GM19438 (cell line): ENCODE results near the gene CCDC27.

ENCODE experiments used
- ATAC-seq: cut with Tn5 transposase; IDR thresholded peaks from one replicate; pipeline ENCODE4 v1.9.1; 2021; ENCODE audit warnings: low read depth; ENCODE audit not compliant: unreplicated experiment

The CCDC27 gene

DNA sequence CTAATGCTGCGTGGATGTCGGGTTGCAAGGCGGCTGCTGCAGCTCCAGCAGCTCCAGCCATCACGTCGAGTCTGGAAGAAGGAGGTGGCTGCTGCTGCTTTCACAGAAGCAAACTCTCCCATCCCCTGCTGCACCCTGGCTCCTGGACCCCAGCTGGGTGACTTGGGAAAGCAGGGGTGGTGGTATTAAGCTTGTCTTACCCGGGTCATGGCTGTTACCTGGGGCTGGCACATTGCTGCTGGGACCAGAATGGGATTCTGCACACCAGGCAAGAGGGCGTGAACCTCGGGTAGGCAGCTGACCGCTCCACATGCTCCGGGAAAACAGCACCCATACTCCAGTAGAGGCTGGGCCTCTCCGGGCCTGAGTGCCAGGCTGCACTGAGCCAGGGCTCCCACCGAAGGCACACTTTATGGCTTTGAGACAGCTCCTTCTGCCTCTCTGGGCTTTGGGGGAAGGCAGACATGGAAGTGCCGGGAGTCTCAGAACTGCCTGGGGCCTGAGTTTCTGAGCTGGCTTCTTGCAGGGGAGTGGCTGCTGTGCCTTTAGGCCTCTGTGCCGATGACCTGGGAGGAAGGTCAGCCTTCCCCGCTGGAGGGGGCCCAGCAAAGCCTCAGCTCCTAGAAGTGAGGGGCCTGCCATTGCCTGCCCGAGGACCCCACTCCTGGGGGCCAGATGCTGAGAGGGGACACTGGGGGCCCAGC is 21.5 kb downstream of the CCDC27 start:
- ATAC-seq: no peak

DNA sequence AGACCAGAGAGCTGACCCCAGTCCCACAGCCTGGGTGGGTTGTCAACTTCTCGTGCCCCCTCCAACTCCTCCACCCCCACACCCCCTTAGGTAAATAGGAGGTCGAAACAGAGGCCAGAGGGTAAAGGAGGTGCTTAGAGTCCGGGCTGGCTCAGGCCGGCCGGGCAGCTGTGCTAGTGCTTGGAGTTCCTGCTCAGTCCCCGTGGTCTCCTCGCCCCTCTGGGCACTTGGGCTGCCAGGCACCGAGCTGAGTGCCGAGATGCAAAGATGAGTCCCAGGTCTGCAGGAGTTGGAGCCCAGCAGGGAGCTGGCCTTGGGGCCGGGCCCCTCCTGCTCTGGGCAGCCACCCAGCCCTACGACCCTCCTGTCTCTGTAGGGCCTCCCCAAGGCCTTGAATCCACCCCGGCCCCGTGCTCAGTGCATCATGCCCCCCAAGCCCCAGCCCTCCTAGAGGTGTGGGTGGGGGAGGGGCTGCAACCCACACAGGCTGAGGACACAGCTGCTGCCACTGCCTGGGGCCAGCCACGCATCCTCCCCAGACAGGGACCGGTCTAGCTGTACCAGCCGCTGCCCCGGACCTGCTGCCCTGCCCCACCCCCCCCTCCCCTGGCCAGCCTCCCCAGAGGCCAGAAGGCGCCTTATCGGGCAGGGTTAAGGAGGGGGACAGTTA is 22.2 kb downstream of the CCDC27 start:
- ATAC-seq: no peak

DNA sequence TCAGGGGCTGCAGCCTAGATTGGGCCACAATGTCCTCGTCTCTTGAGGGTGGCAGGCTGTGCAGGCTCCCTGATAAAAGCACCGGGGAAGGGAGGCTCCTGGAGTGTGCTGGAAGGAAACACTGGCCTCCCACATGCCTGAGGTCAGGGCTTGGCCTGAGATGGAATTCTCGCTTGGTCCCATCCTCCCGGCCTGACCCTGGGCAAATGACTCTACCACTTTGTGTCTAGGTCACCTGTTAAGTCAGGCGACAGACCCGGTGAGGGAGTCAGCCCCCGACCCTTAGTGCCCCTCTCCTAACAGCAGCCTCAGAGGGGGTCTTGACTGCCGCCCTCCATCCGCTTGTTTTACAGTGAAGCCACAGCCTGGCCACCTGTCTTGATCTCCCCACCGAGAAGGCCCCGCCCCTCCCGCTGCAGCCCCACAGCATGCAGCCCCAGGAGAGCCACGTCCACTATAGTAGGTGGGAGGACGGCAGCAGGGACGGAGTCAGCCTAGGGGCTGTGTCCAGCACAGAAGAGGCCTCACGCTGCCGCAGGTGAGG is 22.8 kb downstream of the CCDC27 start:
- ATAC-seq: no peak

DNA sequence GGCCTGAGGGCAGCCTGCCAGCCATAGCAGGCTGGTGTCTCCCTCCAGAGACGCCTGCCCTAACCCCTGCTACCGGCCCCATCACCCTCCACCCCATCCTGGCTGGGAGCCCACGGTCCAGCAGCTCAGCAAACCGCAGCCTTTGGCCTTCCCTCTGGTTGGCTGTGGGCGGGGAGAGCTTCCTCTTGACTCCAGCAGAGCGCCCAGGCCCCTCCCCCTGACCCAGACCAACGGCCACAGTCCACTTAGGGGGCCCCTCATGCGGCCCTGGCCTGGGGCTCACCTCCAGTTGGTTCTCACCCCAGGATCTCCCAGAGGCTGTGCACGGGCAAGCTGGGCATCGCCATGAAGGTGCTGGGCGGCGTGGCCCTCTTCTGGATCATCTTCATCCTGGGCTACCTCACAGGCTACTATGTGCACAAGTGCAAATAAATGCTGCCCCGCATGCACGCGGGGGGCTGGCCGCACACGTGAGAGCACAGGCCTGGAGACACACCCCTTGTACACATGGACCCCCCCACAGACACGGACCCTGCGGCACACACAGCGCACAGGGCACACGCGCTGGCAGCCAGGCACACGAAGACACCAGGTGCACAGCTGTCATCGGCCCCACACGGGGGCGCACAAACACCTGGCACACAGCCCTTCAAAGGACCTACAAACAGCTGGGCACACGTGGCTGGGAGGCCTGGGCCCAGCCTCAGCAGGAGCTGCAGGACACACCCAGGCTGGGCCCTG is 23.4 kb downstream of the CCDC27 start:
- ATAC-seq: no peak

DNA sequence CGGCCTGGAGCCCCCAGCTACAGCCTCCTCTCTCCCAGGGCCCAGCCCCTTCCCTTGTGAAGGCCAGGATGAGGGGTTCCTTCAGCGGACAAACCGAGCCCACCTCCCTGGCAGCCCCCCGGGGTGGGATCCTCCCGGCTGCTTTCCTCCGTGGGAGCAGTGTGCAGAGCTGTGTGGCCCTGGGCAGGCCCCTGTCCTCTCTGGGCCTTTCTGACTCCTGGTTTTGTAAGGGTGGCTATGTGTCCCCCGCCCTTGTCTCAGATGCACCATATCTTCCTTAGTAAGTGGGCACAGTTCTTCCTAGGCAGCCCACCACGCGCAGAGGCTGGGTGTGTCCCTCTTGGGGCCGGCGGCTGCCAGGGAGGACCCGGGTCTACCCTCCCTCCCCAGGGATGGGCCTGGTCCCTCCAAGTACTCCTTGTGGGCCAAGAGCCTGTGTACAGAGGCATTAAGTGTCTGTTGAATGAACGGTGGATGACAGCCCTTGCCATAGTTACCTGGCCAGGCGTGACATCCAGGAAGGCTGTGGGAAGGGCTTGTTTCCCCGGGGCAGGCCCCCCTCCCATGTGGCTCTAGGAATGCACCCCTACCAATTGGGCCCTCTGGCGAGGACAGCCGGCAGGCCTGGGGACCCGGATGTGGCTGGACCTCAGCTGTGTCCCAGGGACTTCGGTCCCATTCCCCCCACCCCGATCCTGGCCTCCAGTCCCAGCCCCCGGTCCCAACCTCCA is 24.1 kb downstream of the CCDC27 start:
- no peak for ATAC-seq

DNA sequence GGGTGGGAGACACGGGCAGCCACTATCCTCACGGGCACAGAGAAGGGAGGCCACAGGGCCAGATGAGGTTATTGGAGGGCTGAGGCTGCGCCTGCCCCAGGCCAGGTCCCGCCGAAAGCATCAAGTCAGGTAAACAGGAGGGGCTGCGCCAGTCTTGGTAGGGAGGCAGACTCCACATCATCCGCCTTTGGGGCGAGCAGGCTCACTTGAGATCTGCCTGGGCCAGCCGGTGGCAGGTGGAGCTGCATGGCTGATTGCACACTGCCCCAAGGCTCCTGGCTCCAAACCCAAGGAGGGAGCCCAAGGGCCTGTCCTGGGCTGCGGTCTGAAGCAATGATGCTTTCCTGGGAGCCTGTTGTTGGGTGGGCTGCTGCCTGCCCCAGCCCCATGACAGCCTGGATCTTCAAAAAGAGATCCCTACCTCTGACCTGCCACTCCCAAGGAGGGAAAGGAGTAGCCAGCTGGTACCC is 24.9 kb downstream of the CCDC27 start:
- ATAC-seq: no peak

DNA sequence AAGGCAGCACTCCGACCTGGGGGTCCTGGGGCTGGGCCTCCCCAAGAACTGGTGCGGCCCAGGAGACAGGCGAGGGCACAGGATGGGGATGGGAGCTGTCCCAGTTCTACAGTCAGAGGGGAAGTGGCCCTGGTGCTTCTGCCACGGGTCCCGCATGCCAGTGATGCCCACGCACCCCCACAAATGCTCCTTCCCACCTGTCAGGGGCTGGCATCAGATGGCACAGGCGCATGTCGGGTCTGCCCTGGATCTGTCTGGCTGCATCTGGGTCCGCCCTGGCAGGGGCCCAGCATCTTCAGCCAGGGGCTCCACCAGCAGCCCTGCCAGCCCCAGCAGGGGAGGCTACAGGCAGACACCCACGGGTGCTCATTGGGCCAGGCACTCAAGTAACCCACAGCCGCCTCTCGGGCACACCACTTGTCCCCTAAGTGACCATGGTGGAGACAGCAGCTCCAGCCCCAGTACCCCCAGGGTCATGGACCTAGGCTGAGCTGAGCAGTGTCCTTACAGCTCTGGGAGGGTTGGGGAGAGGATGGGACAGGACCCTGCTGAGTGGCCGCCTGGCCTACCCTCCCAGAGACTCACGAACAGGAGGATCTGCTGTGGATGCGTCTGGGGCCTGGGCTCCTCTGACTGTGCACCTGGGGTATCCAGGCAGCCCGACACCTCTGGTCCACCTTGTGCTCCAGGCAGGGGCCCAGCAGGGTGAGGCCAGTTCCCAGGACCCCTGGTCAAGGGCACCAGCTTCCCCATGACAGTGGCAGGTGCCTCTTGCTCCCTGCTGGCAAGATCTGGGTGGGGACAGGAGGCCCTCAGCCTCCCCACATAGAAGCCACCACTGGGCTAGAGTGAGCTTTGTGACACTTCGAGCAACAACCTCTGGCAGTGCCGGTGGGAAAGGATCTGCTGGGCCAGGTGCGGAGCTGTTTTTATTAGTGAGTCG is 25.7 kb downstream of the CCDC27 start:
- ATAC-seq: no peak

DNA sequence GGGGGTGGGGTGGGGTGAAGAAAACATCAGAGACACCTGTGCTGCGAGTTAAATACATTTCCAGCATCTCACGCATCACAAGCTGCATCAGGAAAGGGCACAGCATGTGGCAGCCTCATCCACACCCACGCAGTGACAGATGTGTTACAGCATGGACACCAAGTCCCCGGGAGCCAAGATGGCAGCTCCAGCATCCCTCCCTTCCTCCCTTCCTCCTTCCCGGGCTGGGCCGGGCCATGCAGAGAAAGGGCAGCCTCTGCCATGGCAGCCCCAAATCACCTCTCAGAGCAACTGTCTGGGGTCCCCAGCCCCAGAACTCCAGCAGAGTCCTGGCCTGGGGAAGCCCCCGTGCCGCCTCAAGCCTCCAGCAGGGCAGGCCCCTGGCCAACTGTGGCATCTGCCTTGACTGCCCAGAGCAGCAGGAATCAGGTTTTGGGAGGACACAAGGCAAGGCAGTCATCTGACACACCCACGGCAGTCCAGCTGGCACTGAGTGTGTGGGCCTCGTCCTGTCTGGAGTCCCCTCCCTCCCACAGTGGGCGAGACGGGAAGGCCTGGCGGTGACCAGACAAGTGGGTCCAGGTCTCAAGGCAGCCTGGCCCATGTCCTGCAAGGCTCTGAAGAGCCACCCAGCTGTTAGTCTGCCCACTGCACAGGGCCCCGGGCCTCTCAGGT is 26.5 kb downstream of the CCDC27 start:
- no peak for ATAC-seq

DNA sequence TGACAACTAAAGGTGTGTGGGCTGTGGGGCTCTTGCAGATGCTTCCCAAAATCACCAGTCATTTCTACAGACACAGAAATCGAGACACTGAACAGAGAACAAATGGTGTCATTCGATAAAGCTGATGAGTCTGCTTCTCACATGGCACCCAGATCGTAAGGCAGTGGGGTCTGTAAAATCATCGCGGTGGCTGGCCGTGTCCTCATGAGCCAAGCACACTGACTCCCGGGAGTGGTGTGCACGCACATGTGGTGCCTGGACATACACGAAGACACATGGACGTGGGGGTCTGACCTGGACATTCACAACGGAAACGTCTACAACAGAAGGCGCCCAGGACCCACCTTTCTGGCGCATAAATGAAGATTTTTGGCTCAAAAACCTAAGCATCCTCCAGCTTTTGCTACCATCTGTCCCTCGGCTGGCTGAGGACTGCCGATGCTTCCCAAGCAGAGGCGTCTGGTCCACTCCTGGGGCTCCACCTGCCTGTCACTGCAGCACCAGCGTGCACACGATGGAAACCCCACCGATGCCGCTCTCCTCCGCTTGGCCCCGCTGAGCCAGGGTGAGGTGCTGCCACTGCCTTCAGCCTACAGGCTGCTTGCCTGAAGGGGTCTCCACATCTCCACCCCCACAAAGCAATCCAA is 27.1 kb downstream of the CCDC27 start:
- ATAC-seq: no peak

DNA sequence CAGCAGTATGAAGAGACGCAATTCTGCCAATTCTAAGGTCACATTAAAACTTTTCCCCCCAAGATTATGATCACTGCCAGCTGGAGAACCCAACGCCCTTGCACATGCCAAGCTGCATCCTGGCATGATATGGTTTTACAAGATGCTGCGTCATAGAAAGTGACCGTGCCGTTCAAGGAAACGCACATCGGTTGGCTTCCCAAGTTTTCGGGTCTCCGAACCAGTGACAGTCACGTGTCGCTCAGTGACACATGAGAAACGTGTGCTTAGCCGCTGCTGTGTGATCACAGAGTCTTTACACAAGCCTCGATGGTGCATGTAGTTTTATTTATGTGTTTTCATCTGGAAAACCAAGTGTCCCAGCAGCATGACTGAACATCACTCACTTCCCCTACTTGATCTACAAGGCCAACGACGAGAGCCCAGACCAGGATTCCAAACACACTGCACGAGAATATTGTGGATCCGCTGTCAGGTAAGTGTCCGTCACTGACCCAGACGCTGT is 27.7 kb downstream of the CCDC27 start:
- no peak for ATAC-seq

DNA sequence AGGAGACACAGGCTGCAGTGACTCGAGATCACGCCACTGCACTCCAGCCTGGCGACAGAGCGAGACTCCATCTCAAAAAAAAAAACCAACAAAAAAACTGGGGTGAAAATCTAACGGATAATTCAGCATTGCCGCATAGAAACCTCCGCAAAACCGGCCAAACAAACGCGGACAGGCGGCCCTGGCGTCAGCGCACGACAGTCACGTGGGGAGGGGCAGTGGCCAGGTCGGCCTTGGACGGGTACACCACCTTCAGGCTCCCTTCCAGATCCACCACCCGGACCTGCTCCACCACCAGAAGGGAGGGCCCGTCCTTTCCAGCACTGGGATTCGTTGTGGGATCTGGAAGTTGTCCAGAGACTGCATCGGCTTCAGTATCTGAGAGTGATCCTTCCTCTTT is 28.7 kb downstream of the CCDC27 start:
- ATAC-seq: no peak

DNA sequence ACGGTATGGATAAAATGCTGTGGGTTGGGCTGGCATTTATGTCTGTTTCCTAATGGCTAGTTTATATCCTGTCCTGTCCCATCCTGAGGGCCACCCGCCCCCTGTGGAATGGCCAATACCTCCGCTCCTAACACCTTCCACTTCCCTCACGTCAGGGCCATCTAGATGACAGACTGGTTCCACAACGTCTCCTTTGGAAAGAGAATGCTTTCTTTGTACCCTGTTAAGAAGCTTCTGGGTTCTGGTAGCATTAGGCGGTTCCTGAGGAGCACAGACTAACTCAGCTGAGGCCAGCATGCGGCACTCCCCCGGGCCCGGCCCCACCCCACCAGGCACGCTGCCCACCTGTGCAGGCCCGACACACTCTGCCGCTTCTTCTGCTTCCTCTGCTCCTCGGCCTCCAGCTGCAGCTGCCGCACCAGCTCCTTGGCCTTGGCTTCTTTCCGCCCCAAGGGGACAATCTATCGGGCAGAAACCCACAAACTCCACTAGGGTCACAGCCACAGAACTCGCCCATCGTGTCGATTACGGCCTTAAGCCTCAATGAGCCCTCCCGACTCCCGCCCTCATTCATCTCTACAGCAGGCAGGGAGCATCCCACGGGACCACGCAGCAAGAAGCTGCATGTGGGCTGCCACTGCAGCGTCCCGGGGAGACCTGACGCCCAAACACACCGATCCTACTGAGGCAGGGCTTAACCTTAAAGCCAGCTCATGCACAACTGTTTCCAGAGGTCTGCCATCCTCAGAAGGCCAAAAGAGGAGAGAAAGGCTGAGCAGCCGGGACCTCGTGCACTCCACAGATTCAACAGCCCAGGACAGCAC is 31.6 kb downstream of the CCDC27 start:
- ATAC-seq: no peak

DNA sequence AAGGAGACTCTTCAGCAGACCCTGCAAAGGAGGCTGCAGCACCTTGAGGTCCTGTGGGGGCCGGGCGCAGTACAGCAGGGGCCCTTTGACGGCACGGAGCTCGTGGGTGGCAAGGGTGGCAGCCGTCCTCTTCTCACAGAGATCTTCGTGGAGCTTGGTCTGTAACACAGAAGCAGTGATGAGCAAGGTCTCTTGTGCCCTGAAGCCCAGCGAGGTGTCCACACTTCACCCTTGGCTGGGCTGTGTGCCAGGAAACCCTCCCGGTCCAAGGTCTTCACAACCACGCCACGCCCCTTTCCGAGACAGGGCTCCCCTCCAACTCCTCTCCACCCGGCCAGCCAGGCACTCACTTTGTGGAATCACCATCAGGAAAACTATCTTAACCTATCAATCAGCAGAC is 32.8 kb downstream of the CCDC27 start:
- ATAC-seq: no peak

DNA sequence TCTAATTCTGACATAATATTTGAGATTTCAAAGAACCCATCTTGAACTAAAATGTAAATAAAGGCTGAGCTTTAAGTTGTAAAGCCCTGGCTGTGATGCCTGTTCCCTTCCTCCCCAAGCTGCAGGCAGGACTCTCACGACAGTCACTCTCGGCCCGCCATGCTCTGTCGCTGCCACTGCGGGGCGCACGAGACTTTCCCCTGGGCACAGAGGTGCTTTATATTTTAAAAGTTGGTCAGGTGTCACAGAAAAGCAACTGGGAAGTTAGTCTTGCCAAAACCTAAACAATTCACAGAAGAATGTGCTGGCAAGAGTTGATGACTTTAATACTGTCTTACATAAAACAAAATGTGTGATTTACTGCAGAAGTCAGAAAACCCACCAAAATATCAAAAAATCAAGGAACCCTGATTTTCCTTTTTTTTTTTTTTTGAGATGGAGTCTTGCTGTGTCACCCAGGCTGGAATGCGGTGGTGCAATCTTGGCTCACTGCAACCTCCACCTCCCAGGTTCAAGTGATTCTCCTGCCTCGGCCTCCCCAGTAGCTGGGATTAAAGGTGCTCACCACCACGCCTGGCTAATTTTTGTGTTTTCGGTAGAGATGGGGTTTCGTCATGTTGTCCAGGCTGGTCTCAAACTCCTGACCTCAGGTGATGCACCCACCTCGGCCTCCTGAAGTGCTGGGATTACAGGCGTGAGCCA is 33.4 kb downstream of the CCDC27 start:
- no peak for ATAC-seq

DNA sequence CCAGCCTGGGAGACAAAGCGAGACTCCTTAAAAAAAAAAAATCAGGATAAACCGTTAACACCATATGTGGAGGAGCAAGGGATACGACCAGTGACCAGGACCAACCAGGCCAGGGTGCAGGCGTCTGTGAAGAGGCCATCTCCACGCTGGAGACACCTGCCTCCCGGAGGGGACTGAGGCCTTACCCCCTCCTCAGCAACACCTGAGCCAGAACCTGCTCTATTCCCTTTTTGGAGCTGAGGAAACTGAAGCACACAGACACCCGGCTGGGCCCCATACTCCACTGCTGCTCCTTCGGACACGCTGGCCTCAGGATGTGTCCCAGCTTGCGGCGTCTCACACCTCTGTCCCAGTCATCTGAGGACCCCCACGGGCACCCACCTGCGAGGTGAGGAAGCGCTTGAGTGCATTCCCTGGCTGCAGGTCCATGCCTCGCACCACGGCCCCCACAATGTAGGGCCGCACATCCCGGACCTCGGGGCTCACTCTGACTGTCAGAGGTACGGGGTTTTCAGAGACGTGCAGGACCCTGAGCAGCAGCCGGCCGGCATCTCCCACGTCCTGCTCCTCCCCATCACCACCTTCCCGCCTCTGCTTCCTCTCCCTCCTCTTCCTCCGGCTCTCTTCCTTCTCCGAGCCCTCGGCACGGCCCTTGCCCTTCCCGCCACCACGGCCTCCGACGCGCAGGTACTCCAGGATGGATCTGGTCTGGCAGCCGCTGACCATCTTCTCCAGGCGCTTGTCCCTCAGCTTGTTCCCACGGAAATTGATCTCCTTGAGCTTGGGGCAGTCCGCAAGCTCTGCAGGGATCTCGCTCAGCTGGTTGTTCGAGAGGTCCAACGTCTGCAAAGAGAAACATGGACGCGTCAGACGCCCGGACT is 34.5 kb downstream of the CCDC27 start:
- ATAC-seq: no peak

DNA sequence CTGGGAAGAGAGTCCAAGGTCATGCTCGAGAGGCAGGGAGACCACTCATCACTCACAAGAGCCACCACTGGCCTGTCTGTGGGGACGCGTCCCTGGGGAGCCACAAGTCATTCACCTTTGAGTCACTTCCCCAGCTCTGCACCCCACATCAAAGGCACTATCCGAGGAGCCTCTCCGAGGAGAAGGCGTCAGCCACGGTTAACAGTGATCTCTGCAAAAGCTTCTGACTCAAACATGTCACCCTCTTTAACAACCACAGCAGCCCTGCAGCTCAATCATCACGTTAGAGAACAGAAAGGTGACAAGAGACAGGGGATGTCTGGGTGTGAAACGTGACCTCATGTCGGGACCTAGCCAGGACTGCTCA is 35.1 kb downstream of the CCDC27 start:
- no peak for ATAC-seq
